ENCODE results near the gene RUBCNL. TPM values are rescaled to one million over a fixed set of nuclear protein-coding genes. Genes with fewer than 3 reads are reported as not detected.

Gene RUBCNL
- total RNA-seq, 1 experiment from 2014 or later: 1.4 TPM

DNA sequence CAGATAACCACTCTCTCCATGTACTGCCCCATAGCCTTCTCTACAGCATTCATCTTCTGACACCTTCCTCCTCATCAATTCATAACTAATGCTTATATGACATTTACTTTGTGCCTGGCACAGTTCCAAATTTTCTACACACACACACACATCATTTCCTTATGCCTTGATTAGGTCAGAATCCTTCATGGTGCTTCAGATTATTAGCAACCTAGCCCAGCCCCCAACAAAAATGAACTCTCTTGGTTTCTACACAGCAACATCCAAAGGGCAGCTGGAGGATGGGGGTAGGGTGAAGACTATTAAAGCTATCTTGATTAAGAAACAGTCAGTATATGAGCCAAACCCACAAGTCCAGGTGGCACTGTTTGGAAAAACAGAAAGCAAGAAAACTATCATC lies 3.7 kb downstream of the RUBCNL start:
- H2BK5ac ChIP-seq (ENCODE audit: insufficient read length, low read length): no peak overlapping the region
- H3T11ph ChIP-seq (ENCODE audit: low read length): no peak overlapping the region
- TF ChIP-seq, protein P1, sequence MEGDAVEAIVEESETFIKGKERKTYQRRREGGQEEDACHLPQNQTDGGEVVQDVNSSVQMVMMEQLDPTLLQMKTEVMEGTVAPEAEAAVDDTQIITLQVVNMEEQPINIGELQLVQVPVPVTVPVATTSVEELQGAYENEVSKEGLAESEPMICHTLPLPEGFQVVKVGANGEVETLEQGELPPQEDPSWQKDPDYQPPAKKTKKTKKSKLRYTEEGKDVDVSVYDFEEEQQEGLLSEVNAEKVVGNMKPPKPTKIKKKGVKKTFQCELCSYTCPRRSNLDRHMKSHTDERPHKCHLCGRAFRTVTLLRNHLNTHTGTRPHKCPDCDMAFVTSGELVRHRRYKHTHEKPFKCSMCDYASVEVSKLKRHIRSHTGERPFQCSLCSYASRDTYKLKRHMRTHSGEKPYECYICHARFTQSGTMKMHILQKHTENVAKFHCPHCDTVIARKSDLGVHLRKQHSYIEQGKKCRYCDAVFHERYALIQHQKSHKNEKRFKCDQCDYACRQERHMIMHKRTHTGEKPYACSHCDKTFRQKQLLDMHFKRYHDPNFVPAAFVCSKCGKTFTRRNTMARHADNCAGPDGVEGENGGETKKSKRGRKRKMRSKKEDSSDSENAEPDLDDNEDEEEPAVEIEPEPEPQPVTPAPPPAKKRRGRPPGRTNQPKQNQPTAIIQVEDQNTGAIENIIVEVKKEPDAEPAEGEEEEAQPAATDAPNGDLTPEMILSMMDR (conservative IDR thresholded peaks at IDR 0.05): no peak
- Mint-ChIP-seq H3K4me3 (no peak overlapping the region), H3K27ac (no peak overlapping the region), H3K27me3 (ENCODE audit: low read depth) (peaks cover 52% of the 10 kb centered on the region), H3K9me3 (no peaks in the 10 kb centered on the region), H3K36me3 (ENCODE audit: insufficient read depth in 1 of 3, low read depth in 3 of 3) (no peaks in the 10 kb centered on the region), H3K4me1 (peaks cover 12% of the 10 kb centered on the region in 2 experiments)
- H2AK5ac ChIP-seq (ENCODE audit: insufficient read length, low read length): no peak overlapping the region
- no peak overlapping the region for H4K91ac ChIP-seq (ENCODE audit: insufficient read length, low read depth, low read length)
- no peak overlapping the region for H4K8ac ChIP-seq (replicated peaks; ENCODE audit: insufficient read length, low read depth, low read length)
- no peaks in the 10 kb centered on the region for H3K9me3 ChIP-seq (ENCODE audit: control insufficient read depth, low read depth, low read length)
- no peak overlapping the region for H2BK12ac ChIP-seq (ENCODE audit: insufficient read length, low read depth, low read length)
- no peaks in the 10 kb centered on the region for H4K20me1 ChIP-seq (ENCODE audit: control insufficient read depth, insufficient read depth, insufficient read length)
- no peak for DNase-seq
- H3K18ac ChIP-seq (ENCODE audit: insufficient read length, low read depth, low read length): no peak overlapping the region
- peaks cover 18% of the 10 kb centered on the region for H3K23me2 ChIP-seq (ENCODE audit: insufficient read length, low read depth, low read length, poor library complexity, severe bottlenecking)
- H3K27me3 ChIP-seq (ENCODE audit: insufficient read depth, low read length): peaks cover 10% of the 10 kb centered on the region; the same call in 1 of the 2 replicates
- no peak overlapping the region for H3K4me2 ChIP-seq (ENCODE audit: insufficient read depth, insufficient read length, low read length)
- no peak overlapping the region for H2BK20ac ChIP-seq (ENCODE audit: low read depth, low read length, poor library complexity, severe bottlenecking)
- no peaks in the 10 kb centered on the region for H3K79me1 ChIP-seq (ENCODE audit: insufficient read depth, low read depth, low read length, poor library complexity, severe bottlenecking)
- no peak overlapping the region for H2AFZ ChIP-seq (ENCODE audit: low read length)
- H3K79me2 ChIP-seq (ENCODE audit: insufficient read depth, low read length): no peaks in the 10 kb centered on the region
- no peak overlapping the region for H2BK120ac ChIP-seq (ENCODE audit: low read depth, low read length, poor library complexity, severe bottlenecking)
- no peak overlapping the region for H3K56ac ChIP-seq (ENCODE audit: insufficient read length, low read depth, low read length)
- no peak overlapping the region for H4K5ac ChIP-seq (ENCODE audit: insufficient read length, low read depth, low read length)
- H3K27ac ChIP-seq (ENCODE audit: insufficient read length, low read depth, low read length): no peak overlapping the region
- H3K23ac ChIP-seq (ENCODE audit: insufficient read length, low read depth, low read length): no peak overlapping the region
- H3K4me1 ChIP-seq (ENCODE audit: insufficient read depth, low read length): peaks cover 2% of the 10 kb centered on the region
- no peak overlapping the region for H3K9ac ChIP-seq (ENCODE audit: extremely low read depth, insufficient read length, low read length)
- H3K14ac ChIP-seq (ENCODE audit: insufficient read depth, low read length): no peak overlapping the region
- H3K4ac ChIP-seq (ENCODE audit: low read depth, low read length): no peak overlapping the region
- H2BK15ac ChIP-seq (ENCODE audit: low read depth, low read length): no peak overlapping the region
